ENCODE data around the gene VIL1. TPM values are rescaled to one million over a fixed set of nuclear protein-coding genes. Genes with fewer than 3 reads are reported as not detected.
A peak's percentile ranks its signal among the peaks of the same experiment; 100 is the strongest.

The VIL1 gene
- total RNA-seq, result 1 to 10 TPM in 1 of 9 donors, under 1 TPM in 2, not detected in 6; 0.47 to 4.5 (median 0.53) TPM
- under 1 TPM; 0.09 to 0.40 (median 0.10) TPM for polyA plus RNA-seq
- long read RNA-seq, donor 1, result 0 reads
- long read RNA-seq, donor 2, result 0 reads
- long read RNA-seq, donor 3, result 0 reads
- long read RNA-seq, donor 4, result 0 reads
- long read RNA-seq, donor 5, result 0 reads
- long read RNA-seq, donor 6, result 0 reads
- long read RNA-seq, donor 7, result 0 reads
- long read RNA-seq, donor 8, result 0 reads
- long read RNA-seq, donor 9, result 0 reads
- long read RNA-seq, donor 10, result 0 reads

GRCh38 chr2:218418717-218419458, at the start of gene VIL1:
TSS of gene VIL1 (plus strand) at chr2:218419123. CDS start at chr2:218423779, 4,656 bp downstream.
- H3K9me3 ChIP-seq (replicated peaks in 1 of 3), result no peaks in the 10 kb centered on the region
- no peak for DNase-seq
- H3K27me3 ChIP-seq, result no peaks in the 10 kb centered on the region
- intact Hi-C loops (cut with DNase I), result loop anchor here in 1 of 2 donors (5.0 to 10.0 kb wide), 2 partner anchors 38 to 226 kb away; no protein-coding TSS in a partner anchor
- no peak within 1 kb of the TSS for H3K4me3 ChIP-seq
- TF ChIP-seq POLR2A (IDR thresholded peaks at IDR 0.05) (no peak), CTCF (IDR thresholded peaks at IDR 0.05) (no peak)
- no peak within 1 kb of the TSS for H3K27ac ChIP-seq
- H3K36me3 ChIP-seq (replicated peaks in 1 of 2), result no peaks in the 10 kb centered on the region
- no peaks in the 10 kb centered on the region for H3K4me1 ChIP-seq (replicated peaks in 1 of 2)
- 85 to 92% (median 90%) methylated on average over 4 to 9 of the region's 9 CpGs for WGBS, 4 donors

- H3K27me3 ChIP-seq, result no peaks in the 10 kb centered on the region
- H3K4me1 ChIP-seq (replicated peaks in 1 of 2), result peaks cover 0 to 14% of the 10 kb centered on the region in 2 donors
- H3K4me3 ChIP-seq, result no peak overlapping the region
- peak overlapping the region in 4 of 5 donors; percentile 15 to 94 (median 86) for H3K27ac ChIP-seq
- H3K9me3 ChIP-seq (replicated peaks in 1 of 3), result no peaks in the 10 kb centered on the region
- no peaks in the 10 kb centered on the region for H3K36me3 ChIP-seq (replicated peaks in 1 of 2)
- TF ChIP-seq POLR2A (IDR thresholded peaks at IDR 0.05) (no peak), CTCF (IDR thresholded peaks at IDR 0.05) (no peak)
- intact Hi-C loops (cut with DNase I), result no loop called here
- 47 to 61% (median 54%) methylated on average over 2 of the region's 2 CpGs for WGBS, 4 donors
- DNase-seq, result no peak
Observed at GRCh38 chr2:218369330-218369729, 49.6 kb upstream of the VIL1 start.

- Histone ChIP-seq H3K9me3 (replicated peaks in 1 of 3) (no peaks in the 10 kb centered on the region), H3K27me3 (no peaks in the 10 kb centered on the region), H3K36me3 (replicated peaks in 1 of 2) (no peaks in the 10 kb centered on the region), H3K4me1 (replicated peaks in 1 of 2) (peaks cover 0 to 14% of the 10 kb centered on the region in 2 donors), H3K4me3 (no peak overlapping the region), H3K27ac (peak overlapping the region; percentile 26 to 93 (median 60))
- TF ChIP-seq POLR2A (IDR thresholded peaks at IDR 0.05) (peak; percentile 3 to 17), CTCF (IDR thresholded peaks at IDR 0.05) (no peak)
- intact Hi-C loops (cut with DNase I), result no loop called here
- peak in 6 of 7 donors; percentile 51 to 87 (median 78) for DNase-seq
- WGBS, 4 donors, result 60 to 73% (median 61%) methylated on average over 11 of the region's 11 CpGs
Observed at GRCh38 chr2:218370410-218371063, 48.4 kb upstream of the VIL1 start.

- no peaks in the 10 kb centered on the region for H3K36me3 ChIP-seq (replicated peaks in 1 of 2)
- H3K4me1 ChIP-seq (replicated peaks in 1 of 2), result peaks cover 0 to 14% of the 10 kb centered on the region in 2 donors
- H3K9me3 ChIP-seq (replicated peaks in 1 of 3), result no peaks in the 10 kb centered on the region
- no peaks in the 10 kb centered on the region for H3K27me3 ChIP-seq
- no peak overlapping the region for H3K4me3 ChIP-seq
- H3K27ac ChIP-seq, result peak overlapping the region in 3 of 5 donors; percentile 28 to 93 (median 89)
- no peak for TF ChIP-seq POLR2A (IDR thresholded peaks at IDR 0.05)
- no peak for TF ChIP-seq CTCF (IDR thresholded peaks at IDR 0.05)
- DNase-seq, result no peak
- intact Hi-C loops (cut with DNase I), result no loop called here
Observed at GRCh38 chr2:218371983-218372350, 47.0 kb upstream of the VIL1 start.

All from adrenal gland (tissue), 19 donors.